HCT116 (cell line): ENCODE measurements around the gene ALKBH4. TPM values are rescaled to one million over a fixed set of nuclear protein-coding genes. Genes with fewer than 3 reads are reported as not detected.
"Not testable (repeated sequence)": the region's sequence is repeated elsewhere in the genome, so short reads cannot be mapped to it uniquely, and the experiment has no call there.

Source experiments
- ATAC-seq: fragments of 200-7000 bp; cut with Tn5 transposase; 2 replicates; pipeline ENCODE4 v1.9.1; 2020; ENCODE audit warnings: mild to moderate bottlenecking, moderate library complexity
- BruUV-seq: library from RNA; stranded (reverse); fragments of 400-500 nt; replicated peaks from 2 replicates; lab custom pipeline; 2021; lab: Mats Ljungman, UMichigan
- CTCF ChIA-PET: fragments of 300-600 bp; sonication (Branson Sonifier 250); formaldehyde crosslinking; loops from one replicate; lab custom pipeline; 2021; ENCODE audit warnings: antibody characterized with exemption; lab: Charles Lee
- POLR2A ChIA-PET: fragments of 300-600, 350-600 bp; sonication (Branson Sonifier 250); formaldehyde crosslinking; loops from one replicate; lab custom pipeline; 2021; ENCODE audit warnings: antibody characterized with exemption; lab: Charles Lee
- RAD21 ChIA-PET, 2 experiments: fragments of 300-600 bp; sonication (Branson Sonifier 250); formaldehyde crosslinking; loops; one replicate each; lab custom pipeline; 2023; ENCODE audit warnings: low total read pairs in 2 of 2; ENCODE audit not compliant: uncharacterized antibody in 2 of 2, unreplicated experiment in 2 of 2, low non-redundant PET in 1 of 2; lab: Charles Lee
- DNase-seq: peaks from one replicate; pipeline ENCODE4 v3.0.0-alpha.2; 2010; ENCODE audit warnings: low read depth, low spot score
- H2AFZ ChIP-seq: fragments of 200-600 bp; shearing (Covaris generic), sonication (generic); 2 replicates; pipeline ENCODE4 v1.6.1; 2017; ENCODE audit warnings: low read depth, mixed run types, mixed read lengths, antibody characterized with exemption, low read length; ENCODE audit not compliant: poor library complexity, severe bottlenecking
- H3K27ac ChIP-seq: 2 replicates; pipeline ENCODE4 v1.5.1; 2012; ENCODE audit warnings: low read depth, low read length
- H3K27me3 ChIP-seq: fragments of 200-600 bp; sonication (generic); 2 replicates; pipeline ENCODE4 v1.6.1; 2016; ENCODE audit warnings: mixed run types, low read length, mixed read lengths; ENCODE audit not compliant: insufficient read depth
- H3K36me3 ChIP-seq, 2 experiments: fragments of 200-500 bp in 1 of 2; fragments of 200-600 bp in 1 of 2; sonication (Bioruptor generic) in 1 of 2; sonication (generic) in 1 of 2; 2 replicates each; pipeline versions ENCODE4 v1.5.1 to v1.6.1; 2014 to 2016; ENCODE audit warnings: low read length in 2 of 2, inconsistent platforms in 1 of 2, mixed read lengths in 1 of 2, mixed run types in 1 of 2; ENCODE audit not compliant: insufficient read depth in 2 of 2, control insufficient read depth in 1 of 2
- H3K4me1 ChIP-seq, 2 experiments: fragments of 200-600 bp in 1 of 2; sonication (generic) in 1 of 2; 2 replicates each; pipeline versions ENCODE4 v1.5.1 to v1.6.1; 2012 to 2017; ENCODE audit warnings: low read length in 2 of 2, inconsistent platforms in 1 of 2, mild to moderate bottlenecking in 1 of 2, mixed read lengths in 1 of 2, mixed run types in 1 of 2, moderate library complexity in 1 of 2; ENCODE audit not compliant: insufficient read depth in 2 of 2, control insufficient read depth in 1 of 2
- H3K4me2 ChIP-seq: fragments of 200-600 bp; sonication (generic); 2 replicates; pipeline ENCODE4 v1.6.1; 2017; ENCODE audit warnings: mixed run types, low read length, mixed read lengths
- H3K4me3 ChIP-seq, 2 experiments: fragments of 200-600 bp in 1 of 2; sonication (generic) in 1 of 2; replicated peaks in 1 of 2; 2 replicates each; pipeline ENCODE4 v1.5.1; 2011 to 2016; ENCODE audit warnings: low read length in 2 of 2, control low read depth in 1 of 2, low read depth in 1 of 2, mild to moderate bottlenecking in 1 of 2, mixed read lengths in 1 of 2, mixed run types in 1 of 2
- H3K79me2 ChIP-seq: fragments of 200-600 bp; sonication (generic); 2 replicates; pipeline ENCODE4 v1.6.1; 2017; ENCODE audit warnings: mild to moderate bottlenecking, mixed run types, low read length, moderate library complexity, mixed read lengths; ENCODE audit not compliant: insufficient read depth
- H3K9ac ChIP-seq: fragments of 200-600 bp; sonication (generic); 2 replicates; pipeline ENCODE4 v1.6.1; 2016; ENCODE audit warnings: low read length, mixed read lengths
- H3K9me2 ChIP-seq: fragments of 200-600 bp; sonication (generic), shearing (Covaris generic); 2 replicates; pipeline ENCODE4 v1.6.1; 2017; ENCODE audit warnings: mixed run types, mild to moderate bottlenecking, moderate library complexity; ENCODE audit not compliant: insufficient read depth
- H3K9me3 ChIP-seq, 2 experiments: fragments of 200-500 bp in 1 of 2; fragments of 200-600 bp in 1 of 2; sonication (Bioruptor generic) in 1 of 2; sonication (generic) in 1 of 2; 2 replicates each; pipeline ENCODE4 v1.6.1; 2014 to 2017; ENCODE audit warnings: low read length in 2 of 2, mixed read lengths in 2 of 2, inconsistent platforms in 1 of 2, low read depth in 1 of 2, mild to moderate bottlenecking in 1 of 2, mixed run types in 1 of 2, moderate library complexity in 1 of 2; ENCODE audit not compliant: control insufficient read depth in 1 of 2, insufficient read depth in 1 of 2
- H4K20me1 ChIP-seq: fragments of 200-600 bp; sonication (generic), shearing (Covaris generic); 2 replicates; pipeline ENCODE4 v1.6.1; 2017; ENCODE audit warnings: mixed run types, mild to moderate bottlenecking, moderate library complexity; ENCODE audit not compliant: insufficient read depth
- CBX3 ChIP-seq: IDR thresholded peaks from 2 replicates; pipeline ENCODE4 v1.6.1; 2012; ENCODE audit warnings: low read depth
- CEBPB ChIP-seq: IDR thresholded peaks from 2 replicates; pipeline ENCODE4 v1.6.1; 2012; ENCODE audit warnings: low read depth
- CTCF ChIP-seq, 3 experiments: fragments of 200-600 bp in 1 of 3; sonication (generic) in 1 of 3; IDR thresholded peaks in 2 of 3; conservative IDR thresholded peaks in 1 of 3; 2 replicates each; pipeline ENCODE4 v1.5.1; 2012 to 2017; ENCODE audit warnings: low read depth in 2 of 3, low read length in 2 of 3, antibody characterized with exemption in 1 of 3, borderline replicate concordance in 1 of 3, control low read depth in 1 of 3, mild to moderate bottlenecking in 1 of 3, mixed read lengths in 1 of 3, mixed run types in 1 of 3, moderate library complexity in 1 of 3; ENCODE audit not compliant: insufficient read depth in 1 of 3
- EGR1 ChIP-seq: IDR thresholded peaks from 2 replicates; pipeline ENCODE4 v1.6.1; 2012; ENCODE audit warnings: low read depth
- EZH2 ChIP-seq: fragments of 200-600 bp; sonication (generic); IDR thresholded peaks from 2 replicates; pipeline ENCODE4 v1.6.1; 2017; ENCODE audit warnings: antibody characterized with exemption, mixed run types
- JUND ChIP-seq: IDR thresholded peaks from 2 replicates; pipeline ENCODE4 v1.6.1; 2012
- RAD21 ChIP-seq: IDR thresholded peaks from 2 replicates; pipeline ENCODE4 v1.6.1; 2012; ENCODE audit warnings: low read depth, mild to moderate bottlenecking
- SIN3A ChIP-seq: IDR thresholded peaks from 2 replicates; pipeline ENCODE4 v1.6.1; 2012; ENCODE audit warnings: low read depth
- SP1 ChIP-seq: IDR thresholded peaks from 2 replicates; pipeline ENCODE4 v1.6.1; 2012; ENCODE audit warnings: low read depth
- ZBTB33 ChIP-seq: IDR thresholded peaks from 2 replicates; pipeline ENCODE4 v1.6.1; 2011; ENCODE audit warnings: mild to moderate bottlenecking, low read length, moderate library complexity; ENCODE audit not compliant: insufficient replicate concordance; ENCODE audit errors: extremely low read depth
- ZFX ChIP-seq: fragments of 450-650 bp; IDR thresholded peaks from 2 replicates; pipeline ENCODE4 v1.6.1; 2017
- ZNF274 ChIP-seq: fragments of 200-500 bp; sonication (Bioruptor generic); IDR thresholded peaks from 2 replicates; pipeline ENCODE4 v1.6.1; 2014; ENCODE audit warnings: mild to moderate bottlenecking, low read depth, low read length, inconsistent platforms
- intact Hi-C: fragments of 100-400 bp; cut with micrococcal nuclease; formaldehyde crosslinking; loops from 2 replicates; pipeline ENCODE4 v1.10.0; 2022
- total RNA-seq: library from RNA; stranded (reverse); gene quantifications from one replicate; pipeline ENCODE4 v1.2.1, GENCODE V29; 2021; ENCODE audit not compliant: unreplicated experiment
- TF ChIP-seq, protein P1 (sequence below): IDR thresholded peaks from 2 replicates; pipeline ENCODE4 v1.6.1; 2012
- TF ChIP-seq, protein P2 (sequence below): IDR thresholded peaks from 2 replicates; pipeline ENCODE4 v1.6.1; 2012

The ALKBH4 gene
- total RNA-seq, 1 experiment from 2014 or later, result 14.9 TPM

GRCh38 chr7:102409340-102409739 lies 55.3 kb downstream of the ALKBH4 start (continued):
- no peak for TF ChIP-seq CTCF (IDR thresholded peaks at IDR 0.05 in 2 of 3, conservative IDR thresholded peaks at IDR 0.05 in 1 of 3; ENCODE audit: borderline replicate concordance in 1 of 3, insufficient read depth in 1 of 3, low read depth in 2 of 3, low read length in 2 of 3)
- TF ChIP-seq, protein P1, sequence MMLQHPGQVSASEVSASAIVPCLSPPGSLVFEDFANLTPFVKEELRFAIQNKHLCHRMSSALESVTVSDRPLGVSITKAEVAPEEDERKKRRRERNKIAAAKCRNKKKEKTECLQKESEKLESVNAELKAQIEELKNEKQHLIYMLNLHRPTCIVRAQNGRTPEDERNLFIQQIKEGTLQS, result no peak
- TF ChIP-seq SP1, result no peak
- TF ChIP-seq RAD21, result no peak
- no peak for TF ChIP-seq ZNF274
- TF ChIP-seq CBX3, result no peak
- no peak for TF ChIP-seq ZBTB33
- TF ChIP-seq SIN3A, result no peak
- no peak for TF ChIP-seq ZFX
- no peak for TF ChIP-seq EGR1
- no peak for TF ChIP-seq EZH2
- no peak for TF ChIP-seq JUND
- no peak for TF ChIP-seq CEBPB
- TF ChIP-seq, protein P2, sequence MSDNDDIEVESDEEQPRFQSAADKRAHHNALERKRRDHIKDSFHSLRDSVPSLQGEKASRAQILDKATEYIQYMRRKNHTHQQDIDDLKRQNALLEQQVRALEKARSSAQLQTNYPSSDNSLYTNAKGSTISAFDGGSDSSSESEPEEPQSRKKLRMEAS, result no peak

DNA sequence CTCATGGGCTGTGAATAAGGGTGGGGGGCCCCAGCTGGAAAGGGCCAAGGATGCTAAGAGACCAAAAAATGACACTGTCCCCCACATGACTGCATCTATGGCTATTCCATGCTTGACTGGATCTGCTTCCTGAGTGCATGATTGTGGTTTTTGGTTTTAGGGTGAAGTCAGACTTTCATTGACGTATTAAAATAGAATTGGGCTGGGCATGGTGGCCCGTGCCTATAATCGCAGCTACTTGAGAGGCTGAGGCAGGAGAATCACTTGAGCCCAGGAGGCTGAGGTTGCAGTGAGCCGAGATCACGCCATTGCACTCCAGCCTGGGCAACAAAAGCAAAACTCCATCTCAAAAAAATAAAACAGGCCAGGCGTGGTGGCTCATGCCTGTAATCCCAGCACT lies 56.1 kb downstream of the ALKBH4 start:
- H3K4me2 ChIP-seq, RAD21 ChIA-PET, POLR2A ChIA-PET, CTCF ChIA-PET, H2AFZ ChIP-seq, DNase-seq, BruUV-seq, H3K9me3 ChIP-seq, H3K27me3 ChIP-seq, H3K9ac ChIP-seq, H3K4me3 ChIP-seq, H3K4me1 ChIP-seq, ATAC-seq, H3K9me2 ChIP-seq, H3K27ac ChIP-seq, H4K20me1 ChIP-seq: not testable (repeated sequence)
- intact Hi-C loops, result loop anchor here (2.0 kb wide), 1 partner anchor 56 kb away; the partner anchor contains the start of genes ALKBH4 and LRWD1
- Histone ChIP-seq H3K79me2 (peaks cover 25% of the 10 kb centered on the region; the same call in 1 of the 2 replicates), H3K36me3 (peaks cover 49 to 54% of the 10 kb centered on the region in 2 experiments)
